Cardiac muscle cell (in vitro differentiated cells and primary cell): ENCODE results near the gene EPB41L2. TPM values are rescaled to one million over a fixed set of nuclear protein-coding genes. Genes with fewer than 3 reads are reported as not detected.

ENCODE experiments used
- DNase-seq, 2 donors: peaks; one replicate each; pipeline versions ENCODE4 v3.0.0 to v3.0.0-alpha.2; 2010 to 2017; ENCODE audit warnings: low read depth in 1 of 2, low spot score in 1 of 2
- H3K27ac ChIP-seq: fragments of 200-600 bp; sonication (generic); 2 replicates; pipeline ENCODE4 v1.5.1; 2016
- H3K27me3 ChIP-seq: fragments of 200-600 bp; sonication (generic); 2 replicates; pipeline ENCODE4 v1.6.0; 2016; ENCODE audit warnings: control low read depth
- H3K36me3 ChIP-seq: fragments of 200-600 bp; sonication (generic); 2 replicates; pipeline ENCODE4 v1.5.1; 2016; ENCODE audit warnings: control low read depth
- H3K4me1 ChIP-seq: fragments of 200-600 bp; sonication (generic); 2 replicates; pipeline ENCODE4 v1.8.1; 2017; ENCODE audit warnings: low read depth, mild to moderate bottlenecking, mixed run types
- H3K4me3 ChIP-seq: fragments of 200-600 bp; sonication (generic); 2 replicates; pipeline ENCODE4 v1.5.1; 2016; ENCODE audit warnings: mild to moderate bottlenecking
- H3K9me3 ChIP-seq: fragments of 200-600 bp; sonication (generic); 2 replicates; pipeline ENCODE4 v1.5.1; 2017; ENCODE audit warnings: low read depth, mild to moderate bottlenecking, control low read depth
- polyA plus RNA-seq: library from polyadenylated mRNA; unstranded; fragments of >200 nt; fragmentation: Nextera tagmentation; extraction: Ambion mirVana; gene quantifications from 2 replicates; pipeline ENCODE4 v1.2.1, GENCODE V29; 2016
- total RNA-seq: library from RNA; depleted of rRNA; stranded (reverse); fragments of >200 nt; gene quantifications from 2 replicates; pipeline ENCODE4 v1.2.3, GENCODE V29; 2016
- TF ChIP-seq, protein P1 (sequence below): IDR thresholded peaks from 2 replicates; pipeline ENCODE4 v1.5.1; 2012; ENCODE audit warnings: low read depth, mild to moderate bottlenecking, low read length

EPB41L2 gene
- total and polyA plus RNA-seq, 2 experiments from 2014 or later = 11.0 to 24.0 TPM

DNA sequence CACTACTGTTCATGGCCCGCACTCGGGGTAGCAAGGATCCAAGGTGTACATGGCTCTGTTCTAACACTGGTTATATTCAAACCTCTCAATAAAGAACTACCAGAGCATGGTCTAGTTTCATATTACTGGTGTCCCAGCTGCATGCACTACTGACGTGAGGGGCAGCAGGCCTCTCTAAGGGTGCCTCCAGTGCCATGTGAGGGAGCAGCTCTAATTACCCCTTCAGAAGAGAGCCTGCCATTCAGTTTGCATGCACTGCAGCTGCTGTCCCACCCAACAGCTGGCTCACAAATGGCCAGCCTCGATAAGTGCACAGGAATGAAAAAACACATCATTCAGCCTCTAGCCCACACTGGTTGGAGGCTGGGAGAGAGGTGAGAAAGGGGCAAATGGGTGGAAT is 150.6 kb downstream of the EPB41L2 start:
- no peak overlapping the region for H3K27ac ChIP-seq
- no peaks in the 10 kb centered on the region for H3K4me1 ChIP-seq
- H3K36me3 ChIP-seq = no peaks in the 10 kb centered on the region
- H3K4me3 ChIP-seq = no peak overlapping the region
- no peak for DNase-seq
- H3K9me3 ChIP-seq = no peaks in the 10 kb centered on the region
- TF ChIP-seq, protein P1, sequence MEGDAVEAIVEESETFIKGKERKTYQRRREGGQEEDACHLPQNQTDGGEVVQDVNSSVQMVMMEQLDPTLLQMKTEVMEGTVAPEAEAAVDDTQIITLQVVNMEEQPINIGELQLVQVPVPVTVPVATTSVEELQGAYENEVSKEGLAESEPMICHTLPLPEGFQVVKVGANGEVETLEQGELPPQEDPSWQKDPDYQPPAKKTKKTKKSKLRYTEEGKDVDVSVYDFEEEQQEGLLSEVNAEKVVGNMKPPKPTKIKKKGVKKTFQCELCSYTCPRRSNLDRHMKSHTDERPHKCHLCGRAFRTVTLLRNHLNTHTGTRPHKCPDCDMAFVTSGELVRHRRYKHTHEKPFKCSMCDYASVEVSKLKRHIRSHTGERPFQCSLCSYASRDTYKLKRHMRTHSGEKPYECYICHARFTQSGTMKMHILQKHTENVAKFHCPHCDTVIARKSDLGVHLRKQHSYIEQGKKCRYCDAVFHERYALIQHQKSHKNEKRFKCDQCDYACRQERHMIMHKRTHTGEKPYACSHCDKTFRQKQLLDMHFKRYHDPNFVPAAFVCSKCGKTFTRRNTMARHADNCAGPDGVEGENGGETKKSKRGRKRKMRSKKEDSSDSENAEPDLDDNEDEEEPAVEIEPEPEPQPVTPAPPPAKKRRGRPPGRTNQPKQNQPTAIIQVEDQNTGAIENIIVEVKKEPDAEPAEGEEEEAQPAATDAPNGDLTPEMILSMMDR = no peak
- no peaks in the 10 kb centered on the region for H3K27me3 ChIP-seq

DNA sequence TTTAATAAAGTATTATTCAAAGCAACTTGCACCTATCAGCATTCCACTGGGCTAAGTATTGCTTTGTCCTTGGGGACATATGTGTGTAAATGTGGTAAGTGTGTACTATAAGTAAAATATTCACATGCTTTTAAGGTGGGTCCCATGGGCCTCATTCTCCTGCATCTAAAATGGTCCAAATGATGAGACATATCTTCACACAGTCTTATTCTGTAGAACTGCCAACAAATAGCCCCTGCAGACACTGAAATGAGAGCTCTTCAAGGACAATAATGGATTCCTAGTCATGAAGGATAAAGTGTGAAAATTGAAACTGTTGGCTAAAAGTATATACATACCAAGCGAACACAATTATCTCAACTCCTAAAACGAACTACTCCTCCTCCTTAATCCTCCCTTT is 154.1 kb downstream of the EPB41L2 start:
- H3K9me3 ChIP-seq = no peaks in the 10 kb centered on the region
- TF ChIP-seq, protein P1 = no peak
- no peaks in the 10 kb centered on the region for H3K4me1 ChIP-seq
- H3K4me3 ChIP-seq = no peak overlapping the region
- no peaks in the 10 kb centered on the region for H3K27me3 ChIP-seq
- H3K27ac ChIP-seq = no peak overlapping the region
- H3K36me3 ChIP-seq = no peaks in the 10 kb centered on the region
- DNase-seq = no peak

DNA sequence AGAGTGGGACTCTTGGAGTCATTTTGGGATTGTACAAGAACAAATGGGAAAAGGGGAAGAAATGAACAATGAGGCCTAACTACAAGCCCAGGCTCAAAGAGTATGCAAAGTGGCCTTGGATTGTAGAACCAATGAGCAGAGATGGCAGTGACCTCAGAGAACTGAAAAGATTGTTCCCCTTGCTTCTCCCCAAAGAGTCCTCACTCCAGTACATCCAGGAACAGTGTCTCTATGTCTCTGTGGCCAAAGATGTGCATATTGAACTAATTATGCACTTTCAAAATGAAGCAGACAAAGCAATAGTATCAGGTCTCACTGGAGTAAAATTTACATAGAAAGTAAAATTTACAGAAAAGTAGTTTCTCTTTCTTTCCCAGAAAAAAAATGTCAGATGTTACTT is 154.9 kb downstream of the EPB41L2 start:
- Histone ChIP-seq H3K4me3 (no peak overlapping the region), H3K4me1 (no peaks in the 10 kb centered on the region), H3K9me3 (no peaks in the 10 kb centered on the region), H3K27me3 (no peaks in the 10 kb centered on the region), H3K36me3 (no peaks in the 10 kb centered on the region), H3K27ac (no peak overlapping the region)
- DNase-seq = no peak
- TF ChIP-seq, protein P1 = no peak

DNA sequence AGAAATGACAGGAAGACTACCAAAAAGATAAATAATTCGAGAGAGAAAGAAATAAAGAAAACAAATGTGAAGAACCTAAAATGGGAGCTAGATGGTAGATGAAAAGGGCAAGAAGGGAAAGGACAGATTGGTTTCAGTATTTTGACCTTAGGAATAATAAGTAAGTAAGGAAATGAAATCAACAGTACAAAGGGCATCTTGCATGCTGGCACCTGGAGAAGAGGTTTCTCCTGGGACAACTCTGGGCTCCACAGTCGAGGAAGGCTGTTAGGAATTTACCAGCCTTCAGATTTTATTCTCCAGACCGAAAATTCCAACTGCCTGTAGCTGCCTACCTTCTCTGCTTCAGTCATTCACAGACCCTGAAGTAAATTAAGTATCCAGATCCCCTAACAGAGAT is 155.4 kb downstream of the EPB41L2 start:
- TF ChIP-seq, protein P1 = no peak
- H3K27ac ChIP-seq = no peak overlapping the region
- no peaks in the 10 kb centered on the region for H3K36me3 ChIP-seq
- no peak for DNase-seq
- no peaks in the 10 kb centered on the region for H3K27me3 ChIP-seq
- no peak overlapping the region for H3K4me3 ChIP-seq
- H3K4me1 ChIP-seq = no peaks in the 10 kb centered on the region
- H3K9me3 ChIP-seq = no peaks in the 10 kb centered on the region

DNA sequence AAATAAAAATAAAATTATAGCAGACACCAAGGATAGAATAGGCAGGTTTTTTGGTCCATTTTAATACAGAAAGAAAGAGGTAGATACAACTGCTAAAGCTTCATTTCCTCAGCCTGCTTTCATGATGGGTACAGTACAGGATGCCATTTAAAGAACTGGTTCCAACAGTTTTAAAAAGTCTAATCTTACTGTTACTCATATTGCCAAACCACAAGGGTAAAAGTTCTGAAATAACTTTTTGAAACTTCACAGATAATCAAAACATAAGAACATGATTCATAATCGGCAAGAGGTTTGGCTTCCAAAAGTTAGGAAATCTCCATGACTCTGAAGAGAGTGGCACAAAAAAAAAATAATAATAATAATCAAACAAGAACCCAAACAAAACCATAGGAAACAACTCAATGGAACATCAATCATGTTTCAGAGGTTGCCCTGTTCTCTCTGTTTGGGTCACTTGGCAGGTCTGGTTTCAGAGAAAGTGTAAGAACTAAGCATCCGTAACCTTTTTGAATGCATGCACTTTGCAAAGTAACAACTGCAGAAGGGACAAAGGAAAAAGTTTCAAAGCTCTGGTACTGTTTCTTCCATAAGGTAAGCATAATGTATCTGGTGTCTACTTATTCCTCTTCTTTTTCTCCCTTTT is 156.2 kb downstream of the EPB41L2 start:
- Histone ChIP-seq H3K4me1 (no peaks in the 10 kb centered on the region), H3K27me3 (no peaks in the 10 kb centered on the region), H3K27ac (no peak overlapping the region), H3K9me3 (no peaks in the 10 kb centered on the region), H3K36me3 (no peaks in the 10 kb centered on the region), H3K4me3 (no peak overlapping the region)
- DNase-seq = peak in 1 of 2 donors; percentile 70
- TF ChIP-seq, protein P1 = no peak
